Fibroblast of skin of back (primary cell): ENCODE data around the gene MB21D2.

Experiments used
- DNase-seq: peaks from one replicate; pipeline ENCODE4 v3.0.0-alpha.2; 2013

The MB21D2 gene

GRCh38 chr3:192831801-192832347 lies 85.8 kb downstream of the MB21D2 start:
- DNase-seq, result no peak

GRCh38 chr3:192831111-192831644 lies 86.5 kb downstream of the MB21D2 start:
- peak; percentile 93 for DNase-seq

DNA sequence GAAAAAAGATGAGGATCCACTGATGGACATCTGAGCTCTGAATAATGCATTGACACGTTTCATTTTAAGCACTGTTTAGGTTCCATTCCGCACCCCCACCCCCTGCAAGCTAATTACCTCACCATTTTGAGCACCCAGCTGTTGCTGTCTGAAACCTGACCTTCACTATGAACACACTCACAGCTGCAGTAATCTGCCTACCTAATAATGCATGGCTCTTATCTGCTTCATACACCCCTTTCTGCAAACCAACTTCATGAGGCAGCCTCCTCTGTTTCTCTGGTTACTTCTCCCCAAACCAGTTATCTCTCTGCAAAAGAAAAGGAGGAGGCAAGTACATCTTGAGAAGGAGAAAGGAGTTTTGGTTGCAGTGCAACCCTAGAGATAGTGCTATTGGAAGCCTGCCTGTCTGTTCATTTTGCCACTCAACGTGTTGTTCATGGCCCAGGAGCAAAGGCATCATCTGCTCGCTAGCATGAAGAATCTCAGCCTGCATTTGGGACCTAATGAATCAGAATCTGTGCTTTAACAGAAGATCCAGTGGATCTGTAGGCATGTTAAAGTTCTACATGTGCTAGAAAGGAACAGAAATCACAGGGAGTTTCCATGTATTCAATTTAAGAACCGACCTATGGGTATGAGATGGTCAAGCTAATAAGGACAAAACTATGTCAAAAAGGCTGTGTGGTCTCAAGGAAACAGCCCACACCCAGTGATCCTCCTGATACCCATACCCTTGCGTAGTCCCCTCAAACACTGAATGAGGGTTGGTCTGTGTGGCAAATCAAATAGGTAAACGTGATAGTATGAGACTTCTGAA lies 87.2 kb downstream of the MB21D2 start:
- DNase-seq, result no peak

- DNase-seq, result no peak
These were observed 89.6 kb downstream of the MB21D2 start for GRCh38 chr3:192827863-192828594.

DNA sequence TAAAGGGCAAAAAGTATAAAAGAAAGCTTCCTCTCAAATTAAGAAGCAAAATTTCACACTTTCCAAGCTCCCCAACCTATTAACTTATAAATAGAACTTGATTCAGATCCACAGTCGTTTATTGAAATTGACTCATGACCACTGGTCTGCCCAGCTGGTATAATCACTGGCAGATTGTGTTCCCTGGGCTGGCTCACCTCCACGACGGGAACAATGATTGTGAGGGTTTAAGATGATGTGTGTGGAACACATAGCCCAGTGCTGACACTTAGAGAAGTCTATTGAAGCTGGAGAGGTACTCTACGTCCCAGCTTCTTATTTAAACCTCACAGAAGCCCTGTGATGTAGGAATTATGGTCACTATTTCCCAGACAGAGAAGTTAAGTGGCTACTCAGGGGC lies 90.4 kb downstream of the MB21D2 start:
- DNase-seq, result no peak

GRCh38 chr3:192826214-192827006 lies 91.2 kb downstream of the MB21D2 start:
- no peak for DNase-seq

- no peak for DNase-seq
These were observed 91.9 kb downstream of the MB21D2 start for GRCh38 chr3:192825657-192826200.

DNA sequence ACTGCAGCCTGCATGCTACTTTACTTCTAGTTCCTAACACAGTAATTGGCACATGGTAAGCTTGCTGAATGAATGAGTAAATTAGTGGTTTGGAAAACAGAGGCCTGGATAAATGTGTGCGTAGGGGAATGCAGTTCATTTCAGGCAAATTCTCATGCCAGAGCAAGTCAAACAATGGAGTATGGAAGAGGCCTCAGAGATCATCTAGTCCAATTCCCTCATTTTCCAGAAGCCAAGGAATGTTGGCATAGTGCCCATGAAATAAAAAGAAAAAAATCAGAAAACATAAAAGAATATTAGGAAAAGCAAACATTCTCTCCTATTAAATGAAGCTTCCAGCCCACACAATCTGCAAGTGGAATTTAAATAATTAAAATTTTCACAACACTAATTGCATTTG lies 92.4 kb downstream of the MB21D2 start:
- peak; percentile 28 for DNase-seq

DNA sequence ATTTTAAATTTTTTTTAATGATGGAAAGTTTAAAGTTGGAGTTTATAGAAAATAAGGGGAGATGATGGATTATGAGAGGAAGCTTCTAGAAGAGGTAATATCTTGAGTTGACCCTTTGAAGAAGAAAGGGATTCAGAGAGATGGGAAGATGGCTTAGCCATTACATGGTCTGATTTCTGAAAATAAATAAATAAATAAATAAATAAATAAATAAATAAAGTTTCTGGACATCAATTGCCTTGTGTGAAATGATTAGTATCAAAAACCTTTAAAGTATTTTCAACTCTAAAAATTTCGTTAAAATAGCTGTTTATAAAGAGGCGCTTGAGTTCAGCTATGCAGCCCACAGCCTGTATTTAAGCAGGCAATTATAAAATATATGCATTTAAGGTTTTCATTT lies 93.3 kb downstream of the MB21D2 start:
- DNase-seq, result no peak

DNA sequence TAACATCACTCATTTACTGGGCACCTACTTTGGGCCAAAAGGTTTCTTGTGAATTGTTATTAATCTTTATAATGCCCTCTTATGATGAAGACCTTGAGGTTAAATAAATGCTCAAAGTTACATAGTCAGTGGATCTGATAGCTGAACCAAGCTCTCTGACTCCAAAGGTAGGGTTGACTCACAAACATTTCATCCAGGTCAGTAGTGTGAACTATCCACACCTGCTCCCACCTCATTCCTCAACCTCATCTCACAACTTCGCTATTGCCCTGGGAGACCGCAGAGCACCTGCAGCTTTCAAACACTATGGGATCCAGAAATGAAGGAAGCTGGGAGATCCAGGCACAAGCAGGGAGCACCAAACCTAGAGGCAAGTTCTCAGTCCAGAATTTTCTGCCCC lies 96.5 kb downstream of the MB21D2 start:
- DNase-seq, result no peak

- DNase-seq, result no peak
These were observed 97.5 kb downstream of the MB21D2 start for GRCh38 chr3:192820161-192820560.

- DNase-seq, result peak; percentile 75
These were observed 98.6 kb downstream of the MB21D2 start for GRCh38 chr3:192819001-192819569.

DNA sequence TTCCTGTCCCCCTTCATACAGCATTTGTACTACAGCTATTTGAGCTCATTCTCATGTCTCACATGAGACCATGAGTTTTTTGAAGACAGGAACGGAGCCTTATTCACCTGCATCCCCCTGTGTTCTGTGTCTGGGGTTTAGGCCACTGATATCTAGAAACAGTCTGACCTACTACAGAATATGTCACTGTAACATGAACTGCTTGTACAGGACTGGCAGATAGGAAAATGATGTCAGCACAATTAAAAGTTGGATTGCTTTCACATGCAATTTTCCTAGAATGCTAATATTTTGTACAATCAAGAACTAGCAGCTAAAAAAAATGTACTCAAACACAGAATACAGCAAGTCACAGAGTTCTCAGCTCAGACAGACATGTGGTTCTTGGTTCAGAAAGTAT lies 99.5 kb downstream of the MB21D2 start:
- DNase-seq, result no peak

DNA sequence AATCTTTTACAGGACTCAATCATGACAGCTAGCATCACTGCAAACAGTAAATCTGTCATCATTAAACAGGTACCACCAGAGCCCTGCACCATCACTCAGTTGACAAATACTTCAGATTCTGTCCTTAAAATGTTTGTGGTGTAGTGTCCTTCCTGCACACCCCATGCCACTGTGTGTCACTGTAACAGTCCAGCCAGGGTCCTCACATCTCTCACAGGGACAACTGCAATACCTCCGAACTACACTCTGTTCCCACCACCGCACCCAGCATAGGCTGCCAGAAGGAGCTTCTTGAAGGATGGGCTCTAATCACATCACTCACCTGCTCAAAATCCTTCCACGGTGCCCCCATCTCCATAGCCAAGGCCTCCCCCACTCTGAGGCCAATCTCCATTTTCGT lies 100.2 kb downstream of the MB21D2 start:
- DNase-seq, result no peak

- DNase-seq, result peak; percentile 40
These were observed 100.6 kb downstream of the MB21D2 start for GRCh38 chr3:192817053-192817452.

DNA sequence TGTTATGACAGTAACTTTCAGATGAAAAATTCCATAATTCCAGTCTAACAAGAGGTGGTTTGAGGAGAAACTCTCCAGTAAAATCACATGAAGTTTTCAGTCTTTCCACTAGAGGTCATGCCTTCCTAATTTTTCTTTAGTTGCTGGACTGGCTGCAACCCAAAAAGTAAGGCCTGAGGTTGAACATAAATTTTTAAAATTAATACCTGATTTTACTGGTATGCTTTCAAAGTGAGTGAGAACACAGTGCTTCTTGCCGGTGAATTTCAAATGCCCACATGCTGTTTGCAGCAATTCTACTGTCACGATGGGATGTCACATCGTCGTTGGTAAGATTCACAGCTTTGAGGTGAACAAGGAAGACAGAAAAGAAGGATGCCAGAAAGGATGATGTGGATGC lies 101.3 kb downstream of the MB21D2 start:
- peak; percentile 66 for DNase-seq

DNA sequence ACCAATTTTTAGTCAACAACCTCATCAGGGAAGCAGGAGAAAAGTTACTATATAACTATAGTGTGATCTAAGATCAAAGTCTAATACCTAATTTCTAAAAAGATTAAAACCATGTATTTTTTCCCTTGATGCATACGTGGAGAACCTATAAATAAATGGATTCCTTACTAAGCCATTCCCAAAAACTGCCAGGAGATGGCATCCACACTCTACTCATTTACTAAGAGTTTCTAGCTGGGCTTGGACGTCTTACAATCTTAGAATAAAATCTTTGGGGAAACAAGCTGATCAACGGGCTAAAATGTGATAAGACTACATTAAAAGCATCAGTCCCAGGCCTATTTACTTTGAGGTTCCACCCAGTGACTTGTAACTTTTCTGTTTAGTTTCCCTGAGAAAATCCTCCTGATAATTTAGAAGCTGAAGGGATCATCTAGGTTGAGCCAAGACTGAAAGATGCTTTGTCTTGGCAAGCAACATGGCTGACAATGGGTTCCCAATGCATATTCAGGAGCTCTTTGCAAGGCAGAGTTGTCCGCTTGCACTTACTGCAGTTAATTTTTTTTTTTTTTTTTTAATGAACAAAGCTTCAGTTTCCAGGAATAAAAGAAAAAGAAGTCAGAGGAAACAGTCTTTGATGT lies 104.8 kb downstream of the MB21D2 start:
- peak; percentile 57 for DNase-seq

DNA sequence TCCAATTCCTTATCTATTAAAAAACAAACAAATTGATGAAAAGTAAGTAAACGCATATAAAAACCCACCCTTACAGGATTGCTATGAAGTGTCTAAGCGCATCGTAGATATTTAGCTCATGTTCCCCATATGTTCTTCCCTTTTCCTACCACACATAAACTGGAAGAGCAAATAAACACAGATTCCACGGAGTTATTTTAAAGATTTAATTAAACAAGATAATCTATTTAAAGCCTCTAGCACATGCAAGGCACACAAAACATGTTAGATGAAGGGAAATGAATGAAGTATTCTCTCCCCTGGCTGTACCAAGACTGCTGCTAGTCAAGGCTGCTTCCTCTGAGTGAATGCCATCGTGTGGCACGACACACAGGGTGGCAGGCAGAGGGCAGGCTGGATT lies 111.9 kb downstream of the MB21D2 start:
- DNase-seq, result no peak

DNA sequence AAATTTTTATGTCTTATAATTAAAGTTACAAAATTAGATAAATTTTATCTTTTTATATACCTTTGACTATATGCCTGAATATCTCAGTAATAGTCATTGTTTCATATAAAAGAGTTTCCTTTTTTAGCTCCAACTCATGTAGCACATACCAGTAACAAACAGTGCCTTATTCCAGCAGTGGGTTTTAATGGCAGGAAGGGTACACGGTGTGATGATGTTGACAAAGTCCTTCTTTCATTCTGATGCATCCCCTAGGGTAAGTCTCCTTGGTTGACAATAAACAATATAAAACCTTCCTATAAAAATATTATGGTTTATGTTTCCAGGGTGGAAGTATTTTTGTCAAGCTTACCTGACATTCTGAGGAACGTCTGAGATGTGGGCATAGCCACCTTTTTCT lies 113.2 kb downstream of the MB21D2 start:
- no peak for DNase-seq

- DNase-seq, result peak; percentile 31
These were observed 114.4 kb downstream of the MB21D2 start for GRCh38 chr3:192802957-192803899.
